B cell (primary cell): ENCODE results near the gene ZFYVE21. TPM values are rescaled to one million over a fixed set of nuclear protein-coding genes. Genes with fewer than 3 reads are reported as not detected.

Experiments used
- ATAC-seq: fragments of 200-7000 bp; cut with Tn5 transposase; one replicate; pipeline ENCODE4 v1.10.0; 2021; ENCODE audit warnings: low read depth, mild to moderate bottlenecking, moderate number of reproducible peaks, moderate library complexity
- CTCF ChIA-PET: fragments of 350-600 bp; sonication (Branson Sonifier 250); formaldehyde crosslinking; loops from one replicate; lab custom pipeline; 2021; ENCODE audit warnings: antibody characterized with exemption, inconsistent platforms; lab: Charles Lee
- POLR2A ChIA-PET: fragments of 350-600 bp; sonication (Branson Sonifier 250); formaldehyde crosslinking; loops from one replicate; lab custom pipeline; 2021; ENCODE audit warnings: antibody characterized with exemption; lab: Charles Lee
- DNase-seq: peaks from one replicate; pipeline ENCODE4 v3.0.0; 2013
- H2AFZ ChIP-seq: 2 replicates; pipeline ENCODE4 v1.6.1; 2012; ENCODE audit warnings: mild to moderate bottlenecking, low read depth, low read length; ENCODE audit not compliant: insufficient read depth, poor library complexity, severe bottlenecking
- H3K27ac ChIP-seq, 2 donors: 1 replicate in 1 of 2; 2 replicates in 1 of 2; pipeline ENCODE4 v1.5.1; 2012 to 2013; ENCODE audit warnings: low read length in 2 of 2, mild to moderate bottlenecking in 2 of 2, moderate library complexity in 1 of 2
- H3K27me3 ChIP-seq, 4 experiments: fragments of 200-600 bp in 1 of 4; sonication (generic) in 1 of 4; replicated peaks in 1 of 4; 1 replicate in 2 of 4; 2 replicates in 2 of 4; pipeline versions ENCODE4 v1.6.1 to v1.7.0; 2013 to 2016; ENCODE audit warnings: low read length in 3 of 4, mild to moderate bottlenecking in 2 of 4, mixed read lengths in 1 of 4, moderate library complexity in 1 of 4; ENCODE audit not compliant: insufficient read depth in 4 of 4, control insufficient read depth in 3 of 4; ENCODE audit errors: control extremely low read depth in 1 of 4
- H3K36me3 ChIP-seq, 2 experiments: replicated peaks in 1 of 2; 1 replicate in 1 of 2; 2 replicates in 1 of 2; pipeline versions ENCODE4 v1.6.1 to v1.7.1; 2013; ENCODE audit warnings: low read length in 1 of 2; ENCODE audit not compliant: insufficient read depth in 2 of 2, control insufficient read depth in 1 of 2; ENCODE audit errors: control extremely low read depth in 1 of 2, extremely low read depth in 1 of 2
- H3K4me1 ChIP-seq, 2 donors: fragments of 200-600 bp in 1 of 2; sonication (generic) in 1 of 2; 1 replicate in 1 of 2; 2 replicates in 1 of 2; pipeline versions ENCODE4 v1.5.1 to v1.6.1; 2013 to 2017; ENCODE audit warnings: low read length in 2 of 2; ENCODE audit not compliant: control insufficient read depth in 2 of 2, insufficient read depth in 2 of 2
- H3K4me2 ChIP-seq: replicated peaks from 2 replicates; pipeline ENCODE3; 2012; ENCODE audit warnings: mild to moderate bottlenecking, low read depth, low read length; ENCODE audit not compliant: poor library complexity, severe bottlenecking
- H3K4me3 ChIP-seq, 5 experiments: fragments of 200-600 bp in 1 of 5; sonication (generic) in 1 of 5; 1 replicate in 3 of 5; 2 replicates in 2 of 5; pipeline versions ENCODE4 v1.5.1 to v1.7.0; 2011 to 2016; ENCODE audit warnings: low read length in 4 of 5, mild to moderate bottlenecking in 4 of 5, low read depth in 2 of 5, control low read depth in 1 of 5, moderate library complexity in 1 of 5; ENCODE audit not compliant: insufficient read depth in 1 of 5; ENCODE audit errors: control extremely low read depth in 1 of 5, extremely low read depth in 1 of 5
- H3K79me2 ChIP-seq: fragments of 200-600 bp; sonication (generic); one replicate; pipeline ENCODE4 v1.6.0; 2016; ENCODE audit warnings: low read length; ENCODE audit not compliant: control insufficient read depth, insufficient read depth
- H3K9ac ChIP-seq: fragments of 200-600 bp; sonication (generic); 2 replicates; pipeline ENCODE4 v1.6.1; 2017; ENCODE audit warnings: mild to moderate bottlenecking, low read length, moderate library complexity
- H3K9me3 ChIP-seq, 3 donors: one replicate each; pipeline versions ENCODE4 v1.6.1 to v1.7.1; 2013; ENCODE audit warnings: low read length in 2 of 3; ENCODE audit not compliant: control insufficient read depth in 2 of 3, insufficient read depth in 1 of 3; ENCODE audit errors: control extremely low read depth in 1 of 3
- H4K20me1 ChIP-seq: 2 replicates; pipeline ENCODE4 v1.6.0; 2012; ENCODE audit warnings: mild to moderate bottlenecking, low read length; ENCODE audit not compliant: insufficient read depth, control insufficient read depth, poor library complexity, severe bottlenecking
- H3K27ac Mint-ChIP-seq: one replicate; pipeline ENCODE4 v1.8.0; 2021; ENCODE audit warnings: mixed read lengths
- H3K27me3 Mint-ChIP-seq: one replicate; pipeline ENCODE4 v1.8.0; 2021; ENCODE audit warnings: mixed read lengths
- H3K4me1 Mint-ChIP-seq: one replicate; pipeline ENCODE4 v1.8.0; 2021; ENCODE audit warnings: mixed read lengths
- H3K4me3 Mint-ChIP-seq: one replicate; pipeline ENCODE4 v1.8.0; 2021; ENCODE audit warnings: mixed read lengths
- H3K9me3 Mint-ChIP-seq: one replicate; pipeline ENCODE4 v1.8.0; 2022; ENCODE audit warnings: mixed read lengths; ENCODE audit not compliant: insufficient read depth
- EZH2 ChIP-seq: IDR thresholded peaks from 2 replicates; pipeline ENCODE4 v1.6.1; 2012; ENCODE audit warnings: borderline replicate concordance, low read depth, mild to moderate bottlenecking, moderate library complexity, low read length; ENCODE audit not compliant: insufficient read depth, poor library complexity, severe bottlenecking
- WGBS: methylation state at CpG from one replicate; pipeline ENCODE4 v1.1.5; 2013; ENCODE audit warnings: missing lambda C conversion rate; ENCODE audit not compliant: insufficient coverage; 5-methylcytosine and 5-hydroxymethylcytosine counted together
- intact Hi-C: fragments of 100-400 bp; cut with micrococcal nuclease; formaldehyde crosslinking; loops from one replicate; pipeline ENCODE4 v1.10.0; 2022
- polyA plus RNA-seq: library from polyadenylated mRNA; depleted of rRNA; stranded (reverse); fragments of >200 nt; gene quantifications from 2 replicates; pipeline ENCODE4 v1.2.3, GENCODE V29; 2012
- total RNA-seq, 2 donors: library from RNA; stranded (reverse); fragments of 120-200 nt in 1 of 2; gene quantifications; 1 replicate in 1 of 2; 2 replicates in 1 of 2; pipeline versions ENCODE4 v1.2.3 to v1.2.4, GENCODE V29; 2013 to 2022
- TF ChIP-seq, protein P1 (sequence below): fragments of 200-600 bp; IDR thresholded peaks from one replicate; pipeline ENCODE4 v1.8.0; 2022; ENCODE audit warnings: antibody characterized with exemption, mild to moderate bottlenecking

The ZFYVE21 gene
- total and polyA plus RNA-seq, 2 donors (not counting 1 experiment from before 2014, with no cell fraction given), result 17.0 to 18.6 TPM

DNA sequence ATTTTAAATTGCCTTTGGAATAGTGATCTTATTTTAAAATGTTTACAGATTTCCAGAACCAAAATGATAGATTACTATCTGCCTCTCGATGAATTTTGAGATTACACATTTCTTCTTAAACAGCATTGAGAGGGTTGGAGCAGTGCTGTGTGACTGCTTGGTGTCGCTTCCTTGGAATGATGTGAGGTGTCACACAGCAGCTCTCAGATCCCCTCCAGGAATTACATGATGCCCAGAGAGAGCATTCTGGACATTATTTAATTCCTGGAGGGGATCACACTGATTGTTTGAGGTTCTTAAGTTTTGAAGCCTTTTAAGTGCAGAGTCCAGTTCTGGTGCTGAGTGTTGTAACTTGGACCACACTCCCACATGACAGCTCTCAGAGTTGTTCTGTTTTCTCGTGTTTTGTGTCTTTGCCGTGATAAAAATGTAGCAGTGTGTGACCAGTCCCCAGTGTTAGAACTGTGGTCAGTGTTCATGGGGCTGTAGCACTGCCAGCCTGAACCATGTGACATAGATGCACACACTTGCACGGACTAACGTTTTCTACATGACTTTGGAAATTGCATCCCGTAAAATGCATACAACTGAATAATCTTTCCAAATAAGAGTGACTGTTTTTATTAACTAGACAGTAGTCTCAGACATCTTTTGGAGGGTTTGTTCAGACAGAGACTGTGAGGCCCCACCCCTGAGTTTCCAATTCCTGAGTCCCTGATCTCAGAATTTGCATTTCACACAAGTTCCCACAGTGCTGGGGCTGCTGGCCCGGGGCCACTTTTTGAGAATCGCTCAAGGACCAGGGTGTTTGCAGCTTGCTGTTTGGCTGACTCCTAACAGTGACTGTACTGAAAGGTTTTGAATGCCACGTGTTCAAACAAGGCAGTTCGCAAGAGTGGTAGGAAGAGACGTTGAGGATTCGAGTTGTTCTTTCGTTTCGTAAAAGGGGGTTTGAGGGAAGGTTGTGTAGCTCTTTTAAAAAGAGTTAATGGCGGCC, 26.4 kb upstream of the ZFYVE21 start:
- H3K27ac ChIP-seq, result peak overlapping the region in 1 of 2 donors; percentile 62
- Mint-ChIP-seq H3K4me3 (peak overlapping the region; percentile 82), H3K9me3 (no peaks in the 10 kb centered on the region), H3K4me1 (peaks cover 38% of the 10 kb centered on the region), H3K27ac (peak overlapping the region; percentile 88), H3K27me3 (no peaks in the 10 kb centered on the region)
- peaks cover 0 to 48% of the 10 kb centered on the region in 2 experiments for H3K36me3 ChIP-seq
- intact Hi-C loops, result no loop called here
- H3K4me2 ChIP-seq, result peak overlapping the region; percentile 45
- H4K20me1 ChIP-seq, result peaks cover 25% of the 10 kb centered on the region
- CTCF ChIA-PET, result interaction anchor here (2.6 kb wide), 1 partner anchor 9 kb away, joined by 10 read pairs; no protein-coding TSS in a partner anchor
- H3K9me3 ChIP-seq, result no peaks in the 10 kb centered on the region
- peak; percentile 40 for DNase-seq
- peaks cover 27% of the 10 kb centered on the region for H3K79me2 ChIP-seq
- H3K4me3 ChIP-seq, result peak overlapping the region in 2 of 5 experiments; percentile 6 to 26
- no peaks in the 10 kb centered on the region for H3K27me3 ChIP-seq
- no peak overlapping the region for H2AFZ ChIP-seq
- H3K4me1 ChIP-seq, result peaks cover 41 to 43% of the 10 kb centered on the region in 2 donors
- TF ChIP-seq, protein P1, sequence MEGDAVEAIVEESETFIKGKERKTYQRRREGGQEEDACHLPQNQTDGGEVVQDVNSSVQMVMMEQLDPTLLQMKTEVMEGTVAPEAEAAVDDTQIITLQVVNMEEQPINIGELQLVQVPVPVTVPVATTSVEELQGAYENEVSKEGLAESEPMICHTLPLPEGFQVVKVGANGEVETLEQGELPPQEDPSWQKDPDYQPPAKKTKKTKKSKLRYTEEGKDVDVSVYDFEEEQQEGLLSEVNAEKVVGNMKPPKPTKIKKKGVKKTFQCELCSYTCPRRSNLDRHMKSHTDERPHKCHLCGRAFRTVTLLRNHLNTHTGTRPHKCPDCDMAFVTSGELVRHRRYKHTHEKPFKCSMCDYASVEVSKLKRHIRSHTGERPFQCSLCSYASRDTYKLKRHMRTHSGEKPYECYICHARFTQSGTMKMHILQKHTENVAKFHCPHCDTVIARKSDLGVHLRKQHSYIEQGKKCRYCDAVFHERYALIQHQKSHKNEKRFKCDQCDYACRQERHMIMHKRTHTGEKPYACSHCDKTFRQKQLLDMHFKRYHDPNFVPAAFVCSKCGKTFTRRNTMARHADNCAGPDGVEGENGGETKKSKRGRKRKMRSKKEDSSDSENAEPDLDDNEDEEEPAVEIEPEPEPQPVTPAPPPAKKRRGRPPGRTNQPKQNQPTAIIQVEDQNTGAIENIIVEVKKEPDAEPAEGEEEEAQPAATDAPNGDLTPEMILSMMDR, result no peak
- no peak for TF ChIP-seq EZH2
- POLR2A ChIA-PET, result interaction anchor here (0.7 kb wide), 1 partner anchor 65 kb away, joined by 3 read pairs; no protein-coding TSS in a partner anchor
- peak; percentile 57 for ATAC-seq
- H3K9ac ChIP-seq, result no peak overlapping the region
- 67% methylated on average over 11 of the region's 16 CpGs for WGBS
